ENCODE data around the gene RPS15.

Gene RPS15

DNA sequence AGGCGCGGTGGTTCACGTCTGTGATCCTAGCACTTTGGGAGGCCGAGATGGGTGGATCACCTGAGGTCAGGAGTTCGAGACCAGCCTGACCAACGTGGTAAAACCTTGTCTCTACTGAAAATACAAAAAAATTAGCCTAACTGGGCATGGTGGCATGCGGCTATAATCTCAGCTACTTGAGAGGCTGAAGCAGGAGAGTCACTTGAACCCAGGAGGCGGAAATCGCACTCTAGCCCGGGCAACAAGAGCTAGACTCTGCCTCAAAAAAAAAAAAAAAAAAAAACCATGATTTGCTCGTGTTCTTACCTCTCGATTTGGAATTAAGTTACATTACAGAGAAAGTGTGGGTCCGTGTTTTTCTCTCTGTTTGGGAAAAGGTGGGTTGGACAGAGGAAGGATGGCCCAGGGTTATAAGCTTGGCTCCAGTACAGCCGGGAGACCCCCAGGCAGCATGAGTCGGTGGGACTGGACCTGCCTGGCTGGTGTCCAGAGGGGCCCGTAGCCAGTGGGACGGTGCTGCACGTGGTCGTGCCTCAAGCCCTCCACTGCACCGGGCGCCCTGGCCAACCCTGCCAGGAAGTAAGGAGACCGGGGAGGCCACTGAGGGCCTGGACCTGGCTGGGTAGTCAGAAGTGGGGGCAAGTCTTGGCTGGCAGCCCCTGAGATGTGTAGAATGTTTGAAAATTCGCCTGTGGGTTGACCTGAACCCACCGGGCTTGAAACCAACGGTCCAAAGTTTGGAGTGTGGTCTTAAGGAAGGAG, 3.7 kb downstream of the RPS15 start:
- CTCF ChIA-PET, result no interaction called here
- TF ChIP-seq L3MBTL2 (conservative IDR thresholded peaks at IDR 0.05), result no peak
- peak; percentile 49; the same call in 1 of the 2 replicates for TF ChIP-seq ZNF384 (IDR thresholded peaks at IDR 0.05)
- no peak for DNase-seq (ENCODE audit: extremely low spot score)
- POLR2A ChIA-PET, result interaction anchor here (1.3 to 2.8 kb wide), 2 partner anchors 10 to 172 kb away, joined by 4 to 16 read pairs; partner anchors contain the start of gene CIRBP

- TF ChIP-seq NFRKB (IDR thresholded peaks at IDR 0.05) (no peak), FOXM1 (IDR thresholded peaks at IDR 0.05; ENCODE audit: borderline replicate concordance) (no peak), BHLHE40 (IDR thresholded peaks at IDR 0.05; ENCODE audit: borderline replicate concordance) (no peak), ZNF384 (IDR thresholded peaks at IDR 0.05) (no peak)
- DNase-seq (ENCODE audit: extremely low spot score), result peak; percentile 81
- POLR2A ChIA-PET, result interaction anchor here (0.8 to 2.2 kb wide), 3 partner anchors 7 to 176 kb away, joined by 3 to 6 read pairs (median 4); partner anchors contain the start of gene CIRBP
- CTCF ChIA-PET, result interaction anchor here (1.9 kb wide), 1 partner anchor 8 kb away, joined by 9 read pairs; no protein-coding TSS in a partner anchor
Measured at GRCh38 chr19:1445185-1445931, 7.2 kb downstream of the RPS15 start.

- peak; percentile 56 for DNase-seq (ENCODE audit: extremely low spot score)
- POLR2A ChIA-PET, result interaction anchor here (0.8 kb wide), 1 partner anchor 20 kb away, joined by 4 read pairs; no protein-coding TSS in a partner anchor
- CTCF ChIA-PET, result interaction anchor here (1.9 kb wide), 1 partner anchor 8 kb away, joined by 9 read pairs; no protein-coding TSS in a partner anchor
- no peak for TF ChIP-seq ELF4 (IDR thresholded peaks at IDR 0.05)
- no peak for TF ChIP-seq ZNF384 (IDR thresholded peaks at IDR 0.05)
- no peak for TF ChIP-seq LEF1 (IDR thresholded peaks at IDR 0.05; ENCODE audit: borderline replicate concordance)
- TF ChIP-seq FOXM1 (IDR thresholded peaks at IDR 0.05; ENCODE audit: borderline replicate concordance), result no peak
- TF ChIP-seq BHLHE40 (IDR thresholded peaks at IDR 0.05; ENCODE audit: borderline replicate concordance), result no peak
- TF ChIP-seq NFRKB (IDR thresholded peaks at IDR 0.05), result no peak
- no peak for TF ChIP-seq CTBP1 (IDR thresholded peaks at IDR 0.05; ENCODE audit: borderline replicate concordance)
- TF ChIP-seq ARNT (IDR thresholded peaks at IDR 0.05), result no peak
- no peak for TF ChIP-seq L3MBTL2 (conservative IDR thresholded peaks at IDR 0.05)
Measured at GRCh38 chr19:1445932-1446712, 7.9 kb downstream of the RPS15 start.

DNA sequence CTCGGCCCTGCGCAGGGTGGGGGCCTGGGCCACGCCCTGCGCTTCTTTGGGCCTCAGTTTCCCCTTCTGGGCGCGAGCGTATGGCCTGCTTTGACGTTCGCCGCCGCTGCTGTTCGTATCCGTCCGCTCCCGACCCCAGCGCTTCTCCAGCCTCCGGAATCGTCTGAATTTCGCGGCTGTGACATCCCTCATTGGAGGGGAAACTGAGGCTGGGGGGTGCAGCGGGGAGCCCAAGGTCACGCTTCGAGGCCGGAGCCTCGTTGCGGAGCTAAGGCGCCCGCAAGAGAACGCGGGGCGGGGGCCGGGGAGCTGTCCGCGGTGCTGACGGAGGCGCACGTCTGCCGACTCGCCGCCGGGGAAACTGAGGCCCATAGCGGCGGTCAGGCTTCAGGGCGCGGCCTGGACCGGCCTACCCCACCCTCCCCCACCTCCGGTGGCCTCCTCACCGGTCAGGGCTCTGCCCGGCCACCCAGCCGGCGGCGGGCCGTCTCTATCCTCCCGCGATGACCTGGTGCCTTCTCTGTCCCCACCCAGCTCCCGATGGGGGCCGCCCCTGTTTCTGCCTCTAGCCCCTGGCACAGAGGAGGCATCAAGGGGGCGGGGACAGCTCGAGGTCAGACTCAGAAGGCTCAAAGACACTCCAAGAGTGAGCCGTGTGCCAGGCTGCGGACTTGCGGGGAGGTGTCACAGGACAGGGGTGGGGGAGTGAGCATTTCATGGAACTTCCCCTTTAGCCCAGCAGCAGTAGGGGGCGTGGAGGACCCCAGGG, 8.7 kb downstream of the RPS15 start:
- CTCF ChIA-PET, result no interaction called here
- POLR2A ChIA-PET, result interaction anchor here (1.3 kb wide), 1 partner anchor 178 kb away, joined by 6 read pairs; the partner anchor contains the start of gene CIRBP
- TF ChIP-seq SUZ12 (IDR thresholded peaks at IDR 0.05) (no peak), ARNT (IDR thresholded peaks at IDR 0.05) (no peak), FOXM1 (IDR thresholded peaks at IDR 0.05; ENCODE audit: borderline replicate concordance) (no peak), ELF4 (IDR thresholded peaks at IDR 0.05) (no peak), TARDBP (IDR thresholded peaks at IDR 0.05) (no peak), SP1 (IDR thresholded peaks at IDR 0.05) (no peak), L3MBTL2 (conservative IDR thresholded peaks at IDR 0.05) (no peak), ZNF384 (IDR thresholded peaks at IDR 0.05) (no peak), HDGF (IDR thresholded peaks at IDR 0.05; ENCODE audit: borderline replicate concordance) (no peak), NFRKB (IDR thresholded peaks at IDR 0.05) (no peak), CTBP1 (IDR thresholded peaks at IDR 0.05; ENCODE audit: borderline replicate concordance) (no peak), FOXA1 (IDR thresholded peaks at IDR 0.05) (no peak), FOXK2 (IDR thresholded peaks at IDR 0.05) (no peak), LEF1 (IDR thresholded peaks at IDR 0.05; ENCODE audit: borderline replicate concordance) (no peak), BHLHE40 (IDR thresholded peaks at IDR 0.05; ENCODE audit: borderline replicate concordance) (no peak)
- TF ChIP-seq, protein P1, sequence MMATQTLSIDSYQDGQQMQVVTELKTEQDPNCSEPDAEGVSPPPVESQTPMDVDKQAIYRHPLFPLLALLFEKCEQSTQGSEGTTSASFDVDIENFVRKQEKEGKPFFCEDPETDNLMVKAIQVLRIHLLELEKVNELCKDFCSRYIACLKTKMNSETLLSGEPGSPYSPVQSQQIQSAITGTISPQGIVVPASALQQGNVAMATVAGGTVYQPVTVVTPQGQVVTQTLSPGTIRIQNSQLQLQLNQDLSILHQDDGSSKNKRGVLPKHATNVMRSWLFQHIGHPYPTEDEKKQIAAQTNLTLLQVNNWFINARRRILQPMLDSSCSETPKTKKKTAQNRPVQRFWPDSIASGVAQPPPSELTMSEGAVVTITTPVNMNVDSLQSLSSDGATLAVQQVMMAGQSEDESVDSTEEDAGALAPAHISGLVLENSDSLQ (IDR thresholded peaks at IDR 0.05), result no peak
- DNase-seq (ENCODE audit: extremely low spot score), result no peak

GRCh38 chr19:1447504-1447903, 9.3 kb downstream of the RPS15 start:
- no peak for DNase-seq (ENCODE audit: extremely low spot score)
- TF ChIP-seq CTBP1 (IDR thresholded peaks at IDR 0.05; ENCODE audit: borderline replicate concordance) (no peak), ZNF384 (IDR thresholded peaks at IDR 0.05) (no peak), SP1 (IDR thresholded peaks at IDR 0.05) (no peak), ARNT (IDR thresholded peaks at IDR 0.05) (no peak), FOXK2 (IDR thresholded peaks at IDR 0.05) (no peak), FOXA1 (IDR thresholded peaks at IDR 0.05) (no peak), LEF1 (IDR thresholded peaks at IDR 0.05; ENCODE audit: borderline replicate concordance) (no peak), BHLHE40 (IDR thresholded peaks at IDR 0.05; ENCODE audit: borderline replicate concordance) (no peak), FOXM1 (IDR thresholded peaks at IDR 0.05; ENCODE audit: borderline replicate concordance) (no peak), HDGF (IDR thresholded peaks at IDR 0.05; ENCODE audit: borderline replicate concordance) (no peak), SUZ12 (IDR thresholded peaks at IDR 0.05) (no peak), NFRKB (IDR thresholded peaks at IDR 0.05) (no peak)
- ChIA-PET POLR2A (interaction anchor here (0.7 to 1.3 kb wide), 2 partner anchors 34 to 179 kb away, joined by 3 to 6 read pairs; partner anchors contain the start of gene CIRBP), CTCF (no interaction called here)

DNA sequence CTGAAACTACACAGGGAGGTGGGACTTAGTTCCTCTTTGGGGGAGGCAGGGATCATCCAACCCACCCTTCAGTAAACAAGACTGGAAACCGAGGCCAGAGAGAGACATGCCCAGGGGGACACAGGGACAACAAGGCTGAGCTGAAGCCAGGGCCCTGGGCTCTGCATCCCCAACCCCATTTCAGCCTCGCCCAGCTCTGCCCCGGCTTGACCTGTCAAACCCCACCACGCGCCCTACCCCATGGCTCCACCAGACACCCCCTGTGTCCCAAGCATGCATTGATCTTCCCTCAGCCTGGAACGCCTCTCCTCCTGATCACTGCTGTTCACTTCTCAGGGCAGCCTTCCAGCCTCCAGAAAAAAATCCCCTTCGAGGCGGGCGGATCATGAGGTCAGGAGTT, 9.7 kb downstream of the RPS15 start:
- POLR2A ChIA-PET, result interaction anchor here (0.7 to 1.3 kb wide), 2 partner anchors 33 to 179 kb away, joined by 3 to 6 read pairs; partner anchors contain the start of gene CIRBP
- CTCF ChIA-PET, result no interaction called here
- TF ChIP-seq BHLHE40 (IDR thresholded peaks at IDR 0.05; ENCODE audit: borderline replicate concordance), result no peak
- no peak for TF ChIP-seq HDGF (IDR thresholded peaks at IDR 0.05; ENCODE audit: borderline replicate concordance)
- DNase-seq (ENCODE audit: extremely low spot score), result no peak

All from HEK293T (cell line).